Upper lobe of right lung (tissue), 1 donor: ENCODE data around the gene CD3G. TPM values are rescaled to one million over a fixed set of nuclear protein-coding genes. Genes with fewer than 3 reads are reported as not detected.
"Not testable (repeated sequence)": the region's sequence is repeated elsewhere in the genome, so short reads cannot be mapped to it uniquely, and the experiment has no call there.

Experiments
- ATAC-seq: fragments of 200-7000 bp; cut with Tn5 transposase; one replicate; pipeline ENCODE4 v1.9.1; 2020; ENCODE audit warnings: mild to moderate bottlenecking, moderate library complexity
- DNase-seq: peaks from one replicate; pipeline ENCODE4 v3.0.0-alpha.2; 2020
- H3K27ac ChIP-seq: fragments of 200-600 bp; one replicate; pipeline ENCODE4 v1.8.0; 2022
- H3K27me3 ChIP-seq: fragments of 200-600 bp; one replicate; pipeline ENCODE4 v1.8.0; 2022; ENCODE audit warnings: mild to moderate bottlenecking
- H3K36me3 ChIP-seq: fragments of 200-600 bp; one replicate; pipeline ENCODE4 v1.8.0; 2022
- H3K4me1 ChIP-seq: fragments of 200-600 bp; one replicate; pipeline ENCODE4 v1.8.0; 2022
- H3K4me3 ChIP-seq: fragments of 200-600 bp; one replicate; pipeline ENCODE4 v1.8.0; 2022; ENCODE audit warnings: mild to moderate bottlenecking
- H3K9me3 ChIP-seq: fragments of 200-600 bp; one replicate; pipeline ENCODE4 v1.8.0; 2022
- intact Hi-C: fragments of 100-400 bp; cut with DNase I; formaldehyde crosslinking; loops from one replicate; pipeline ENCODE4 v1.11.0; 2022
- total RNA-seq: library from RNA; stranded (reverse); fragmentation: NEBNext Ultra II Directional; extraction: Animal tissue kit (Norgen Biotek cat#: 25700); gene quantifications from one replicate; pipeline ENCODE4 v1.2.1, GENCODE V29; 2021
- TF ChIP-seq, protein P1 (sequence below): fragments of 200-600 bp; IDR thresholded peaks from one replicate; pipeline ENCODE4 v1.8.0; 2022; ENCODE audit warnings: antibody characterized with exemption
- donor health status: DM: no; HTN: yes; CAD: no; lungs with severe emphysema.

The CD3G gene
- total RNA-seq, 1 donor from 2014 or later: 6.5 TPM

DNA sequence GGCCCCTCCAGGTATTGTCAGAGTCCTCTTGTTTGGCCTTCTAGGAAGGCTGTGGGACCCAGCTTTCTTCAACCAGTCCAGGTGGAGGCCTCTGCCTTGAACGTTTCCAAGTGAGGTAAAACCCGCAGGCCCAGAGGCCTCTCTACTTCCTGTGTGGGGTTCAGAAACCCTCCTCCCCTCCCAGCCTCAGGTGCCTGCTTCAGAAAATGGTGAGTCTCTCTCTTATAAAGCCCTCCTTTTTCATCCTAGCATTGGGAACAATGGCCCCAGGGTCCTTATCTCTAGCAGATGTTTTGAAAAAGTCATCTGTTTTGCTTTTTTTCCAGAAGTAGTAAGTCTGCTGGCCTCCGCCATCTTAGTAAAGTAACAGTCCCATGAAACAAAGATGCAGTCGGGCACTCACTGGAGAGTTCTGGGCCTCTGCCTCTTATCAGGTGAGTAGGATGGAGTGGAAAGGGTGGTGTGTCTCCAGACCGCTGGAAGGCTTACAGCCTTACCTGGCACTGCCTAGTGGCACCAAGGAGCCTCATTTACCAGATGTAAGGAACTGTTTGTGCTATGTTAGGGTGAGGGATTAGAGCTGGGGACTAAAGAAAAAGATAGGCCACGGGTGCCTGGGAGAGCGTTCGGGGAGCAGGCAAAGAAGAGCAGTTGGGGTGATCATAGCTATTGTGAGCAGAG is 39.4 kb upstream of the CD3G start, which contains the start of gene CD3E:
CD3E (plus strand) TSS at position 163 of the 681 bp plus-strand sequence; CDS start at position 386, 223 bp downstream.
- ATAC-seq: no peak
- H3K4me1 ChIP-seq: no peaks in the 10 kb centered on the region
- TF ChIP-seq, protein P1, sequence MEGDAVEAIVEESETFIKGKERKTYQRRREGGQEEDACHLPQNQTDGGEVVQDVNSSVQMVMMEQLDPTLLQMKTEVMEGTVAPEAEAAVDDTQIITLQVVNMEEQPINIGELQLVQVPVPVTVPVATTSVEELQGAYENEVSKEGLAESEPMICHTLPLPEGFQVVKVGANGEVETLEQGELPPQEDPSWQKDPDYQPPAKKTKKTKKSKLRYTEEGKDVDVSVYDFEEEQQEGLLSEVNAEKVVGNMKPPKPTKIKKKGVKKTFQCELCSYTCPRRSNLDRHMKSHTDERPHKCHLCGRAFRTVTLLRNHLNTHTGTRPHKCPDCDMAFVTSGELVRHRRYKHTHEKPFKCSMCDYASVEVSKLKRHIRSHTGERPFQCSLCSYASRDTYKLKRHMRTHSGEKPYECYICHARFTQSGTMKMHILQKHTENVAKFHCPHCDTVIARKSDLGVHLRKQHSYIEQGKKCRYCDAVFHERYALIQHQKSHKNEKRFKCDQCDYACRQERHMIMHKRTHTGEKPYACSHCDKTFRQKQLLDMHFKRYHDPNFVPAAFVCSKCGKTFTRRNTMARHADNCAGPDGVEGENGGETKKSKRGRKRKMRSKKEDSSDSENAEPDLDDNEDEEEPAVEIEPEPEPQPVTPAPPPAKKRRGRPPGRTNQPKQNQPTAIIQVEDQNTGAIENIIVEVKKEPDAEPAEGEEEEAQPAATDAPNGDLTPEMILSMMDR: no peak
- no peaks in the 10 kb centered on the region for H3K27me3 ChIP-seq
- DNase-seq: no peak
- no peaks in the 10 kb centered on the region for H3K36me3 ChIP-seq
- peak within 1 kb of the TSS; percentile 53 for H3K27ac ChIP-seq
- intact Hi-C loops: no loop called here
- H3K9me3 ChIP-seq: no peaks in the 10 kb centered on the region
- peak within 1 kb of the TSS; percentile 30 for H3K4me3 ChIP-seq

DNA sequence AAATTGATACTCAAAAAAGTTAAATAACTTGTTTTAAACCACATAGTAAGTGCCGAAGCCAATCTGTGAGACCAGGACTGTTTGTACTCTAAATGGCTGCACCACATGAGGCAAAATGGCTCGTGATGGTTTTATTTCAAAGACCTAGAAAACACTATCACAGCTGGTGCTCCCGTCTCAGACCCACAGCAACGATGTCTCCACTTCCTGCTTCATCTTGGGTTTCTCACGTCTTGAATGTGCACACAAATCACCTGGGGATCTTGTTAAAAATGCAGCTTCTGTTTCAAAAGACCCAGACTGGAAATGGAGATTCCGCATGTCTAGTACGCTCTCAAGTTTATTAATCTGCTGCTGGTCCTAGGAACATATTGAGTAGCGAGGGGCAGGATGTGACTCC is 38.4 kb upstream of the CD3G start:
- H3K9me3 ChIP-seq: no peaks in the 10 kb centered on the region
- no peaks in the 10 kb centered on the region for H3K27me3 ChIP-seq
- peak overlapping the region; percentile 53 for H3K27ac ChIP-seq
- H3K36me3 ChIP-seq: no peaks in the 10 kb centered on the region
- intact Hi-C loops: no loop called here
- no peaks in the 10 kb centered on the region for H3K4me1 ChIP-seq
- ATAC-seq: no peak
- H3K4me3 ChIP-seq: peak overlapping the region; percentile 30
- TF ChIP-seq, protein P1: no peak
- DNase-seq: no peak

DNA sequence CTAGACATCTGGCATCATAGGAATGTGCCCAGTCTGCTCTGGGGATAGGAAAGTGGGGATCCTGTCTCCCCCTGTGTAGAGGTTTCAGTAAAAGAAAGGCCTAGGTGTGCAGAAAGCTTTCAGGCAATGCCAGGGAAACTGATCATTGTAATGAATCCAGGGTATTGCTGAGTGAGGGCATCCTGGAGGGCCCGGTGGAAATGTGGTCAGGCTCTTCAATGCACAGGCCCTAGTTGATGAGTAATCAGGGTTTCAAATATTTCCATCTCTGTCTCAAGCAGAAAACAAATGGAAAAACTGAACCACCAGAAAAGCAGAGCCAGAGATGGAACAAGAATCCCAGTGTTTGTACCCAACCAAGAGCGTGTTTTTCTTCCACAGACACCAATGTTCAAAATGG is 37.6 kb upstream of the CD3G start:
- TF ChIP-seq, protein P1: no peak
- Histone ChIP-seq H3K27ac (no peak overlapping the region), H3K4me1 (peaks cover 5% of the 10 kb centered on the region), H3K4me3 (no peak overlapping the region), H3K27me3 (no peaks in the 10 kb centered on the region), H3K9me3 (no peaks in the 10 kb centered on the region), H3K36me3 (no peaks in the 10 kb centered on the region)
- intact Hi-C loops: no loop called here
- ATAC-seq: no peak
- no peak for DNase-seq

- H3K4me3 ChIP-seq, H3K36me3 ChIP-seq, H3K27ac ChIP-seq, DNase-seq, intact Hi-C loops, H3K4me1 ChIP-seq, H3K9me3 ChIP-seq, H3K27me3 ChIP-seq, ATAC-seq: not testable (repeated sequence)
Measured at GRCh38 chr11:118308995-118309528, 35.1 kb upstream of the CD3G start.

DNA sequence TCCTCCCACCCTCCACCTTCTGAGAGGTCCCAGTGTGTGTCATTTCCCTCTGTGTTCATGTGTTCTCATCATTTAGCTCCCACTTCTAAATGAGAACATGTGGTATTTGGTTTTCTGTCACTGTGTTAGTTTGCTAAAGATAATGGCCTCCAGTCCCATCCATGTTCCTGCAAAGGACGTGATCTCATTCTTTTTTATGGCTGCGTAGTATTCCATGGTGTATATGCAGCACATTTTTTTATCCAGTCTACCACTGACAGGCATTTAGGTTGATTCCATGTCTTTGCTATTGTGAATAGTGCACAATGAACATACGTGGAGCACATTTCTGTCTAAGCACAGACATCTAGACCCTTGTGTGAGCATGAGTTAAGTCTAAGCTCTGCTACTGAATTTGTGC is 33.9 kb upstream of the CD3G start:
- peaks cover 7% of the 10 kb centered on the region for H3K4me1 ChIP-seq
- intact Hi-C loops: no loop called here
- no peak for DNase-seq
- no peaks in the 10 kb centered on the region for H3K9me3 ChIP-seq
- H3K27ac ChIP-seq: no peak overlapping the region
- H3K27me3 ChIP-seq: peaks cover 4% of the 10 kb centered on the region
- no peaks in the 10 kb centered on the region for H3K36me3 ChIP-seq
- TF ChIP-seq, protein P1: no peak
- H3K4me3 ChIP-seq: no peak overlapping the region
- no peak for ATAC-seq

- H3K27me3 ChIP-seq: peaks cover 4% of the 10 kb centered on the region
- intact Hi-C loops: no loop called here
- H3K4me1 ChIP-seq: peaks cover 13% of the 10 kb centered on the region
- no peaks in the 10 kb centered on the region for H3K9me3 ChIP-seq
- no peaks in the 10 kb centered on the region for H3K36me3 ChIP-seq
- no peak overlapping the region for H3K27ac ChIP-seq
- no peak for ATAC-seq
- H3K4me3 ChIP-seq: no peak overlapping the region
- DNase-seq: no peak
- TF ChIP-seq, protein P1: no peak
Measured at GRCh38 chr11:118310781-118311485, 33.2 kb upstream of the CD3G start.
